GM21528 (cell line): ENCODE measurements around the gene SCML2.
"Not testable (repeated sequence)": the region's sequence is repeated elsewhere in the genome, so short reads cannot be mapped to it uniquely, and the experiment has no call there.

Source experiments
- ATAC-seq: cut with Tn5 transposase; IDR thresholded peaks from one replicate; pipeline ENCODE4 v1.9.1; 2021; ENCODE audit warnings: mild to moderate bottlenecking, moderate library complexity; ENCODE audit not compliant: unreplicated experiment, low FRiP score

SCML2 gene

GRCh38 chrX:18354369-18355223 lies at the start of gene SCML2:
TSS of gene SCML2 (minus strand) at chrX:18354688. CDS start at chrX:18334071, 20,617 bp downstream.
- no peak for ATAC-seq

GRCh38 chrX:18401848-18402213 lies 47.3 kb upstream of the SCML2 start:
- no peak for ATAC-seq

- ATAC-seq = no peak
Measured at GRCh38 chrX:18394477-18394876, 40.0 kb upstream of the SCML2 start.

GRCh38 chrX:18390941-18391538 lies 36.6 kb upstream of the SCML2 start:
- ATAC-seq = no peak

GRCh38 chrX:18389966-18390365 lies 35.5 kb upstream of the SCML2 start:
- no peak for ATAC-seq

GRCh38 chrX:18377796-18378195 lies 23.3 kb upstream of the SCML2 start:
- ATAC-seq = no peak

- not testable (repeated sequence) for ATAC-seq
Measured at GRCh38 chrX:18375131-18375805, 20.8 kb upstream of the SCML2 start.

- not testable (repeated sequence) for ATAC-seq
Measured at GRCh38 chrX:18369096-18369495, 14.6 kb upstream of the SCML2 start.

GRCh38 chrX:18368402-18368801 lies 13.9 kb upstream of the SCML2 start:
- ATAC-seq = no peak

GRCh38 chrX:18360867-18361266 lies 6.4 kb upstream of the SCML2 start:
- ATAC-seq = no peak

- no peak for ATAC-seq
Measured at GRCh38 chrX:18353931-18354368, 538 bp downstream of the SCML2 start.

GRCh38 chrX:18351784-18352183 lies 2.7 kb downstream of the SCML2 start:
- no peak for ATAC-seq

- no peak for ATAC-seq
Measured at GRCh38 chrX:18348047-18348446, 6.4 kb downstream of the SCML2 start.

GRCh38 chrX:18309401-18309800 lies 45.1 kb downstream of the SCML2 start:
- no peak for ATAC-seq

GRCh38 chrX:18297251-18297650 lies 57.2 kb downstream of the SCML2 start:
- ATAC-seq = no peak

- no peak for ATAC-seq
Measured at GRCh38 chrX:18294893-18295292, 59.6 kb downstream of the SCML2 start.

- ATAC-seq = no peak
Measured at GRCh38 chrX:18291006-18291545, 63.4 kb downstream of the SCML2 start.

GRCh38 chrX:18290200-18290599 lies 64.3 kb downstream of the SCML2 start:
- ATAC-seq = no peak

- ATAC-seq = no peak
Measured at GRCh38 chrX:18288716-18289115, 65.8 kb downstream of the SCML2 start.

- ATAC-seq = no peak
Measured at GRCh38 chrX:18286322-18286831, 68.1 kb downstream of the SCML2 start.

GRCh38 chrX:18278449-18278848 lies 76.0 kb downstream of the SCML2 start:
- no peak for ATAC-seq
